GM12878 (cell line): Measurements from ENCODE around the gene CINP. TPM values are rescaled to one million over a fixed set of nuclear protein-coding genes. Genes with fewer than 3 reads are reported as not detected.

Experiments
- CBX5 ChIP-seq: sonication (generic); IDR thresholded peaks from 2 replicates; pipeline ENCODE4 v1.6.1; 2016; ENCODE audit warnings: low read depth, moderate library complexity, mild to moderate bottlenecking, inconsistent platforms
- CHD2 ChIP-seq: IDR thresholded peaks from 2 replicates; pipeline ENCODE4 v1.6.1; 2011; ENCODE audit warnings: low read depth, low read length, improper control_type of control experiment, borderline replicate concordance
- CREB1 ChIP-seq: IDR thresholded peaks from 2 replicates; pipeline ENCODE4 v1.6.1; 2012; ENCODE audit warnings: low read depth, mild to moderate bottlenecking, inconsistent platforms
- DPF2 ChIP-seq: fragments of 450-650 bp; IDR thresholded peaks from 2 replicates; pipeline ENCODE4 v1.6.1; 2017; ENCODE audit warnings: mild to moderate bottlenecking
- E2F8 ChIP-seq: fragments of 450-650 bp; IDR thresholded peaks from 2 replicates; pipeline ENCODE4 v1.6.1; 2018; ENCODE audit warnings: mild to moderate bottlenecking, low read depth, moderate library complexity; ENCODE audit not compliant: partially characterized antibody
- IKZF2 ChIP-seq, 2 experiments: fragments of 450-650 bp; IDR thresholded peaks; 2 replicates each; pipeline ENCODE4 v1.6.1; 2017; ENCODE audit warnings: mild to moderate bottlenecking in 2 of 2, moderate library complexity in 2 of 2
- LARP7 ChIP-seq: fragments of 450-650 bp; IDR thresholded peaks from 2 replicates; pipeline ENCODE4 v1.6.1; 2017; ENCODE audit warnings: mild to moderate bottlenecking
- MXI1 ChIP-seq: fragments of 150-350 bp; IDR thresholded peaks from 2 replicates; pipeline ENCODE4 v1.6.1; 2011; ENCODE audit warnings: low read depth, mild to moderate bottlenecking, inconsistent platforms, low read length, improper control_type of control experiment
- NBN ChIP-seq: fragments of 450-650 bp; IDR thresholded peaks from 2 replicates; pipeline ENCODE4 v1.6.1; 2016
- NKRF ChIP-seq: fragments of 450-650 bp; conservative IDR thresholded peaks from 2 replicates; pipeline ENCODE4 v1.6.1; 2017; ENCODE audit warnings: mild to moderate bottlenecking, moderate library complexity
- NR2F1 ChIP-seq: fragments of 450-650 bp; conservative IDR thresholded peaks from 2 replicates; pipeline ENCODE4 v1.6.1; 2017; ENCODE audit warnings: mild to moderate bottlenecking
- RAD21 ChIP-seq: IDR thresholded peaks from 2 replicates; pipeline ENCODE4 v1.6.1; 2011; ENCODE audit warnings: mild to moderate bottlenecking, low read depth, low read length, moderate library complexity; ENCODE audit not compliant: insufficient read depth
- RELB ChIP-seq: fragments of 450-650 bp; IDR thresholded peaks from 2 replicates; pipeline ENCODE4 v1.6.1; 2017; ENCODE audit warnings: low read depth, mild to moderate bottlenecking, moderate library complexity
- SMAD1 ChIP-seq: fragments of 450-650 bp; IDR thresholded peaks from 2 replicates; pipeline ENCODE4 v1.6.1; 2018; ENCODE audit warnings: mild to moderate bottlenecking, low read depth; ENCODE audit not compliant: partially characterized antibody
- SMARCA5 ChIP-seq: fragments of 450-650 bp; IDR thresholded peaks from 2 replicates; pipeline ENCODE4 v1.6.1; 2017; ENCODE audit warnings: mild to moderate bottlenecking
- SMC3 ChIP-seq: IDR thresholded peaks from 2 replicates; pipeline ENCODE4 v1.6.1; 2011; ENCODE audit warnings: low read length, improper control_type of control experiment, borderline replicate concordance
- TCF12 ChIP-seq: IDR thresholded peaks from 2 replicates; pipeline ENCODE4 v1.6.1; 2011; ENCODE audit warnings: low read depth, mild to moderate bottlenecking, low read length
- ZBED1 ChIP-seq: IDR thresholded peaks from 2 replicates; pipeline ENCODE4 v1.6.1; 2016; ENCODE audit warnings: borderline replicate concordance
- ZNF207 ChIP-seq: fragments of 450-650 bp; IDR thresholded peaks from 2 replicates; pipeline ENCODE4 v1.6.1; 2014; ENCODE audit warnings: antibody characterized with exemption, mild to moderate bottlenecking, borderline replicate concordance
- polyA plus RNA-seq, 11 experiments: library from polyadenylated mRNA; depleted of rRNA in 4 of 11; unstranded in 6 of 11; stranded (reverse) in 5 of 11; fragments of >200 nt; fragmentation: Nextera tagmentation in 4 of 11; fragmentation: Illumina TruSeq in 1 of 11; extraction: Ambion mirVana in 4 of 11; extraction: Trizol in 1 of 11; gene quantifications; 1 replicate in 1 of 11; 2 replicates in 10 of 11; pipeline versions ENCODE4 v1.2.1 to v1.2.3, GENCODE V29; 2011 to 2016; ENCODE audit warnings: inconsistent platforms in 2 of 11, missing spikeins in 2 of 11, low read depth in 1 of 11
- total RNA-seq, 4 experiments: library from RNA; depleted of rRNA in 3 of 4; stranded (reverse); fragments of >200 nt in 3 of 4; fragmentation: Illumina TruSeq in 1 of 4; extraction: Trizol in 1 of 4; gene quantifications; 2 replicates each; pipeline versions ENCODE4 v1.2.1 to v1.2.3, GENCODE V29; 2013 to 2021
- TF ChIP-seq, protein P1 (sequence below), 3 experiments: IDR thresholded peaks in 2 of 3; conservative IDR thresholded peaks in 1 of 3; 2 replicates each; pipeline ENCODE4 v1.5.1; 2011; ENCODE audit warnings: low read depth in 3 of 3, low read length in 3 of 3, mild to moderate bottlenecking in 3 of 3, control low read depth in 2 of 3, moderate library complexity in 2 of 3, inconsistent platforms in 1 of 3, mixed read lengths in 1 of 3; ENCODE audit not compliant: control insufficient read depth in 2 of 3, insufficient read depth in 1 of 3; ENCODE audit errors: extremely low read depth in 1 of 3
- TF ChIP-seq, protein P2 (sequence below): fragments of 450-650 bp; IDR thresholded peaks from 2 replicates; pipeline ENCODE4 v1.6.1; 2014; ENCODE audit warnings: mild to moderate bottlenecking

The CINP gene
- total and polyA plus RNA-seq, 10 of the 15 experiments (the other 5 are each of a cell fraction or from before 2014, with no cell fraction given), result 45.4 to 73.3 (median 52.9) TPM

GRCh38 chr14:102314242-102315011 is 48.3 kb downstream of the CINP start (continued):
- TF ChIP-seq RELB (peak; percentile 51; the same call in 1 of the 2 replicates), SMAD1 (no peak), ZBED1 (no peak), LARP7 (peak; percentile 41; the same call in 1 of the 2 replicates), RAD21 (peak; percentile 89), NBN (peak; percentile 71), MXI1 (peak; percentile 97), NR2F1 (0 out of 2 replicates have a peak, but pooled peaks have one; percentile 40), TCF12 (peak; percentile 29; the same call in 1 of the 2 replicates), IKZF2 (IDR thresholded peaks at IDR 0.05) (peak; percentile 83 to 85), SMARCA5 (peak; percentile 77; the same call in 1 of the 2 replicates), CBX5 (no peak), CREB1 (peak; percentile 58; the same call in 1 of the 2 replicates), ZNF207 (peak; percentile 50; the same call in 1 of the 2 replicates), CHD2 (0 out of 2 replicates have a peak, but pooled peaks have one; percentile 29), DPF2 (no peak), E2F8 (no peak), SMC3 (peak; percentile 78), NKRF (peak; percentile 65)
- TF ChIP-seq, protein P1, sequence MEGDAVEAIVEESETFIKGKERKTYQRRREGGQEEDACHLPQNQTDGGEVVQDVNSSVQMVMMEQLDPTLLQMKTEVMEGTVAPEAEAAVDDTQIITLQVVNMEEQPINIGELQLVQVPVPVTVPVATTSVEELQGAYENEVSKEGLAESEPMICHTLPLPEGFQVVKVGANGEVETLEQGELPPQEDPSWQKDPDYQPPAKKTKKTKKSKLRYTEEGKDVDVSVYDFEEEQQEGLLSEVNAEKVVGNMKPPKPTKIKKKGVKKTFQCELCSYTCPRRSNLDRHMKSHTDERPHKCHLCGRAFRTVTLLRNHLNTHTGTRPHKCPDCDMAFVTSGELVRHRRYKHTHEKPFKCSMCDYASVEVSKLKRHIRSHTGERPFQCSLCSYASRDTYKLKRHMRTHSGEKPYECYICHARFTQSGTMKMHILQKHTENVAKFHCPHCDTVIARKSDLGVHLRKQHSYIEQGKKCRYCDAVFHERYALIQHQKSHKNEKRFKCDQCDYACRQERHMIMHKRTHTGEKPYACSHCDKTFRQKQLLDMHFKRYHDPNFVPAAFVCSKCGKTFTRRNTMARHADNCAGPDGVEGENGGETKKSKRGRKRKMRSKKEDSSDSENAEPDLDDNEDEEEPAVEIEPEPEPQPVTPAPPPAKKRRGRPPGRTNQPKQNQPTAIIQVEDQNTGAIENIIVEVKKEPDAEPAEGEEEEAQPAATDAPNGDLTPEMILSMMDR (IDR thresholded peaks at IDR 0.05 in 2 of 3, conservative IDR thresholded peaks at IDR 0.05 in 1 of 3; ENCODE audit: control insufficient read depth in 2 of 3, extremely low read depth in 1 of 3, insufficient read depth in 1 of 3, low read depth in 3 of 3, low read length in 3 of 3), result peak; percentile 94 to 97 (median 96); a peak in 5 of 6 replicates
- TF ChIP-seq, protein P2, sequence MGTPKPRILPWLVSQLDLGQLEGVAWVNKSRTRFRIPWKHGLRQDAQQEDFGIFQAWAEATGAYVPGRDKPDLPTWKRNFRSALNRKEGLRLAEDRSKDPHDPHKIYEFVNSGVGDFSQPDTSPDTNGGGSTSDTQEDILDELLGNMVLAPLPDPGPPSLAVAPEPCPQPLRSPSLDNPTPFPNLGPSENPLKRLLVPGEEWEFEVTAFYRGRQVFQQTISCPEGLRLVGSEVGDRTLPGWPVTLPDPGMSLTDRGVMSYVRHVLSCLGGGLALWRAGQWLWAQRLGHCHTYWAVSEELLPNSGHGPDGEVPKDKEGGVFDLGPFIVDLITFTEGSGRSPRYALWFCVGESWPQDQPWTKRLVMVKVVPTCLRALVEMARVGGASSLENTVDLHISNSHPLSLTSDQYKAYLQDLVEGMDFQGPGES, result no peak
